ENCODE results near the gene NTN5. TPM values are rescaled to one million over a fixed set of nuclear protein-coding genes. Genes with fewer than 3 reads are reported as not detected.

Gene NTN5
- total and polyA plus RNA-seq, 9 of the 15 experiments (the other 6 are each of a cell fraction or from before 2014, with no cell fraction given) = not detected

DNA sequence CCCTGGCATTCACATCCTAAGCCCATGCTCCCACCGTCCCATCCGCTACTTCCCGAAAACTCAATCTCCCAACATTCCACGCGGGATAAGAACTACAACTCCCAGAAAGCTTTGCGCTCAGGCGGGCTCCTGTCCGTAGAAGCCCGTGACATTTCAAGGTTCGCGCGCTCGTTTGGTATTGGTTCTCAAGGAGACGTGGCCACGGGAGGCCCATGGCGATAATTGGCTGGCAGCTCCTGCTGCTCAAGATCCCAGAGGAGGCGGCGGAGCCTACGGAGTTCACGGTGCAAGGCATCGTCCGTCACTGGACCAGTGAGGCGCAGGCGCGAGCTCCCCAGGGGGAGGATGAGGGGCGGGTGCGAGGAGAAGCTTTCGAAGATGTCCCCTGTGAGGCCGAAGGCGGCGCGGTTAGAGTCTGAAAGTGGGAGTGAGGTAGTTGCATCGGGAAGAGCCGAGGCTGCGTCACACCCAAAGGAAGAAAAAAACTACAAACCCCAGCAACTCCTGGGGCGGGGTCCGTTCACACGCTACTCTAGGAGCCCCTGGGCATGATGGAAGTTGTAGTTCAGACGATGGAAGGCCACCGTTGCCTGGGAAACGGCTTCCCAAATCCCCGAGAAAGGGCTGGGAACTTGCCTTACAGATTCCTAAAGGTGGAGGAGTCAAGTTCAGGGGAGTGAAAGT is 47.9 kb upstream of the NTN5 start (continued):
- TF ChIP-seq, protein P1, sequence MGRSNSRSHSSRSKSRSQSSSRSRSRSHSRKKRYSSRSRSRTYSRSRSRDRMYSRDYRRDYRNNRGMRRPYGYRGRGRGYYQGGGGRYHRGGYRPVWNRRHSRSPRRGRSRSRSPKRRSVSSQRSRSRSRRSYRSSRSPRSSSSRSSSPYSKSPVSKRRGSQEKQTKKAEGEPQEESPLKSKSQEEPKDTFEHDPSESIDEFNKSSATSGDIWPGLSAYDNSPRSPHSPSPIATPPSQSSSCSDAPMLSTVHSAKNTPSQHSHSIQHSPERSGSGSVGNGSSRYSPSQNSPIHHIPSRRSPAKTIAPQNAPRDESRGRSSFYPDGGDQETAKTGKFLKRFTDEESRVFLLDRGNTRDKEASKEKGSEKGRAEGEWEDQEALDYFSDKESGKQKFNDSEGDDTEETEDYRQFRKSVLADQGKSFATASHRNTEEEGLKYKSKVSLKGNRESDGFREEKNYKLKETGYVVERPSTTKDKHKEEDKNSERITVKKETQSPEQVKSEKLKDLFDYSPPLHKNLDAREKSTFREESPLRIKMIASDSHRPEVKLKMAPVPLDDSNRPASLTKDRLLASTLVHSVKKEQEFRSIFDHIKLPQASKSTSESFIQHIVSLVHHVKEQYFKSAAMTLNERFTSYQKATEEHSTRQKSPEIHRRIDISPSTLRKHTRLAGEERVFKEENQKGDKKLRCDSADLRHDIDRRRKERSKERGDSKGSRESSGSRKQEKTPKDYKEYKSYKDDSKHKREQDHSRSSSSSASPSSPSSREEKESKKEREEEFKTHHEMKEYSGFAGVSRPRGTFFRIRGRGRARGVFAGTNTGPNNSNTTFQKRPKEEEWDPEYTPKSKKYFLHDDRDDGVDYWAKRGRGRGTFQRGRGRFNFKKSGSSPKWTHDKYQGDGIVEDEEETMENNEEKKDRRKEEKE (IDR thresholded peaks at IDR 0.05; ENCODE audit: borderline replicate concordance in 1 of 2, control insufficient read depth in 1 of 2, low read depth in 2 of 2, low read length in 1 of 2) = 0 out of 4 replicates have a peak, but pooled peaks of 1 of the 2 experiments have one; percentile 40
- TF ChIP-seq POLR2AphosphoS2 (IDR thresholded peaks at IDR 0.05; ENCODE audit: low read length) (no peak), SAFB (IDR thresholded peaks at IDR 0.05; ENCODE audit: borderline replicate concordance, low read depth, low read length) (no peak), ZSCAN29 (IDR thresholded peaks at IDR 0.05) (no peak), ZNF778 (CRISPR knock-in tag; IDR thresholded peaks at IDR 0.05) (no peak), OTX1 (CRISPR knock-in tag; IDR thresholded peaks at IDR 0.05) (no peak), POLR2A (conservative IDR thresholded peaks at IDR 0.05) (peak; percentile 61), EZH2 (IDR thresholded peaks at IDR 0.05; ENCODE audit: borderline replicate concordance, low read depth, low read length) (no peak), MED1 (CRISPR knock-in tag; IDR thresholded peaks at IDR 0.05; ENCODE audit: borderline replicate concordance) (no peak), RBM14 (IDR thresholded peaks at IDR 0.05; ENCODE audit: borderline replicate concordance, insufficient read depth, low read depth, low read length) (no peak), ZFPM2 (CRISPR knock-in tag; IDR thresholded peaks at IDR 0.05) (no peak), ZBED1 (IDR thresholded peaks at IDR 0.05) (no peak), MCM2 (IDR thresholded peaks at IDR 0.05; ENCODE audit: low read depth) (no peak), PRPF4 (IDR thresholded peaks at IDR 0.05; ENCODE audit: insufficient read depth, low read depth, low read length, poor library complexity, severe bottlenecking) (no peak), GATAD2B (IDR thresholded peaks at IDR 0.05; ENCODE audit: borderline replicate concordance) (no peak), SRSF3 (IDR thresholded peaks at IDR 0.05; ENCODE audit: insufficient read depth, low read length) (no peak), ZNF76 (CRISPR knock-in tag; IDR thresholded peaks at IDR 0.05; ENCODE audit: borderline replicate concordance) (no peak), ZNF644 (tag; IDR thresholded peaks at IDR 0.05; ENCODE audit: low read depth) (peak; percentile 86; the same call in 1 of the 2 replicates), ZNF24 (IDR thresholded peaks at IDR 0.05) (peak; percentile 80), KDM4B (IDR thresholded peaks at IDR 0.05; ENCODE audit: borderline replicate concordance in 2 of 2, low read depth in 1 of 2) (no peak), GABPA (tag; conservative IDR thresholded peaks at IDR 0.05; ENCODE audit: low read depth) (peak; percentile 53), PCBP2 (IDR thresholded peaks at IDR 0.05; ENCODE audit: low read depth, low read length, poor library complexity, severe bottlenecking) (no peak), PRMT5 (CRISPR knock-in tag; IDR thresholded peaks at IDR 0.05) (no peak), ZNF354B (CRISPR knock-in tag; IDR thresholded peaks at IDR 0.05) (no peak)
- TF ChIP-seq, protein P2, sequence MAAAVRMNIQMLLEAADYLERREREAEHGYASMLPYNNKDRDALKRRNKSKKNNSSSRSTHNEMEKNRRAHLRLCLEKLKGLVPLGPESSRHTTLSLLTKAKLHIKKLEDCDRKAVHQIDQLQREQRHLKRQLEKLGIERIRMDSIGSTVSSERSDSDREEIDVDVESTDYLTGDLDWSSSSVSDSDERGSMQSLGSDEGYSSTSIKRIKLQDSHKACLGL (CRISPR knock-in tag; IDR thresholded peaks at IDR 0.05; ENCODE audit: borderline replicate concordance, poor library complexity, severe bottlenecking) = no peak
- TF ChIP-seq, protein P3, sequence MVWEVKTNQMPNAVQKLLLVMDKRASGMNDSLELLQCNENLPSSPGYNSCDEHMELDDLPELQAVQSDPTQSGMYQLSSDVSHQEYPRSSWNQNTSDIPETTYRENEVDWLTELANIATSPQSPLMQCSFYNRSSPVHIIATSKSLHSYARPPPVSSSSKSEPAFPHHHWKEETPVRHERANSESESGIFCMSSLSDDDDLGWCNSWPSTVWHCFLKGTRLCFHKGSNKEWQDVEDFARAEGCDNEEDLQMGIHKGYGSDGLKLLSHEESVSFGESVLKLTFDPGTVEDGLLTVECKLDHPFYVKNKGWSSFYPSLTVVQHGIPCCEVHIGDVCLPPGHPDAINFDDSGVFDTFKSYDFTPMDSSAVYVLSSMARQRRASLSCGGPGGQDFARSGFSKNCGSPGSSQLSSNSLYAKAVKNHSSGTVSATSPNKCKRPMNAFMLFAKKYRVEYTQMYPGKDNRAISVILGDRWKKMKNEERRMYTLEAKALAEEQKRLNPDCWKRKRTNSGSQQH (CRISPR knock-in tag; IDR thresholded peaks at IDR 0.05) = no peak
